ENCODE results near the gene IFNAR1. TPM values are rescaled to one million over a fixed set of nuclear protein-coding genes. Genes with fewer than 3 reads are reported as not detected.
"Not testable (repeated sequence)": the region's sequence is repeated elsewhere in the genome, so short reads cannot be mapped to it uniquely, and the experiment has no call there.

Gene IFNAR1
- total RNA-seq, 1 experiment from 2014 or later: 30.0 TPM

- BruUV-seq (replicated peaks): no TSS peak
- no peak for TF ChIP-seq CTCF (IDR thresholded peaks at IDR 0.05; ENCODE audit: unreplicated experiment)
- intact Hi-C loops (cut with micrococcal nuclease): no loop called here
- ChIA-PET CTCF (interaction anchor here (0.6 to 2.9 kb wide), 5 partner anchors 13 to 1560 kb away, joined by 3 to 37 read pairs (median 4); no protein-coding TSS in a partner anchor), POLR2A (interaction anchor here (0.6 to 3.4 kb wide), 5 partner anchors 21 to 156 kb away, joined by 3 to 31 read pairs (median 3); no protein-coding TSS in a partner anchor)
- Mint-ChIP-seq H3K27ac (ENCODE audit: low read depth, unreplicated experiment) (no peak overlapping the region), H3K36me3 (ENCODE audit: insufficient read depth, unreplicated experiment) (peaks cover 36% of the 10 kb centered on the region), H3K9me3 (ENCODE audit: unreplicated experiment) (no peaks in the 10 kb centered on the region), H3K27me3 (ENCODE audit: insufficient read depth, unreplicated experiment) (no peaks in the 10 kb centered on the region), H3K4me1 (ENCODE audit: insufficient read depth, unreplicated experiment) (peaks cover 22% of the 10 kb centered on the region), H3K4me3 (ENCODE audit: unreplicated experiment) (no peak overlapping the region)
- no peak for DNase-seq (ENCODE audit: unreplicated experiment)
These were observed 34.7 kb downstream of the IFNAR1 start for GRCh38 chr21:33359446-33359845.

GRCh38 chr21:33360281-33360680 is 35.5 kb downstream of the IFNAR1 start:
- intact Hi-C loops (cut with micrococcal nuclease): loop anchor here (2.0 to 5.0 kb wide), 3 partner anchors 45 to 247 kb away; no protein-coding TSS in a partner anchor
- Mint-ChIP-seq H3K9me3 (ENCODE audit: unreplicated experiment) (no peaks in the 10 kb centered on the region), H3K4me3 (ENCODE audit: unreplicated experiment) (no peak overlapping the region), H3K36me3 (ENCODE audit: insufficient read depth, unreplicated experiment) (peaks cover 27% of the 10 kb centered on the region), H3K4me1 (ENCODE audit: insufficient read depth, unreplicated experiment) (peaks cover 16% of the 10 kb centered on the region), H3K27ac (ENCODE audit: low read depth, unreplicated experiment) (peak overlapping the region; percentile 16), H3K27me3 (ENCODE audit: insufficient read depth, unreplicated experiment) (no peaks in the 10 kb centered on the region)
- DNase-seq (ENCODE audit: unreplicated experiment): no peak
- TF ChIP-seq CTCF (IDR thresholded peaks at IDR 0.05; ENCODE audit: unreplicated experiment): no peak
- BruUV-seq (replicated peaks): no TSS peak
- POLR2A ChIA-PET: interaction anchor here (0.9 to 3.4 kb wide), 12 partner anchors 14 to 140 kb away, joined by 3 to 31 read pairs (median 9); partner anchors contain the start of genes IFNAR1 and TMEM50B
- CTCF ChIA-PET: interaction anchor here (0.5 to 3.1 kb wide), 33 partner anchors 11 to 653 kb away, joined by 3 to 37 read pairs (median 5); no protein-coding TSS in a partner anchor

GRCh38 chr21:33360881-33361602 is 36.3 kb downstream of the IFNAR1 start:
- peak overlapping the region; percentile 53 for H3K4me3 Mint-ChIP-seq (ENCODE audit: unreplicated experiment)
- peak; percentile 81 for DNase-seq (ENCODE audit: unreplicated experiment)
- POLR2A ChIA-PET: interaction anchor here (0.8 to 3.4 kb wide), 26 partner anchors 9 to 590 kb away, joined by 3 to 31 read pairs (median 5); partner anchors contain the start of genes IFNAR1, IL10RB, PAXBP1 and TMEM50B
- peak overlapping the region; percentile 16 for H3K27ac Mint-ChIP-seq (ENCODE audit: low read depth, unreplicated experiment)
- H3K36me3 Mint-ChIP-seq (ENCODE audit: insufficient read depth, unreplicated experiment): peaks cover 20% of the 10 kb centered on the region
- no TSS peak for BruUV-seq (replicated peaks)
- H3K27me3 Mint-ChIP-seq (ENCODE audit: insufficient read depth, unreplicated experiment): no peaks in the 10 kb centered on the region
- H3K9me3 Mint-ChIP-seq (ENCODE audit: unreplicated experiment): no peaks in the 10 kb centered on the region
- TF ChIP-seq CTCF (IDR thresholded peaks at IDR 0.05; ENCODE audit: unreplicated experiment): peak; percentile 86
- H3K4me1 Mint-ChIP-seq (ENCODE audit: insufficient read depth, unreplicated experiment): peaks cover 14% of the 10 kb centered on the region
- CTCF ChIA-PET: interaction anchor here (0.5 to 3.1 kb wide), 64 partner anchors 8 to 653 kb away, joined by 3 to 37 read pairs (median 4); partner anchors contain the start of gene TMEM50B
- intact Hi-C loops (cut with micrococcal nuclease): loop anchor here (1.0 to 5.0 kb wide), 5 partner anchors 44 to 246 kb away; no protein-coding TSS in a partner anchor

GRCh38 chr21:33362044-33362555 is 37.3 kb downstream of the IFNAR1 start:
- no TSS peak for BruUV-seq (replicated peaks)
- CTCF ChIA-PET: interaction anchor here (0.7 to 3.1 kb wide), 33 partner anchors 8 to 587 kb away, joined by 3 to 37 read pairs (median 7); partner anchors contain the start of gene TMEM50B
- Mint-ChIP-seq H3K27me3 (ENCODE audit: insufficient read depth, unreplicated experiment) (no peaks in the 10 kb centered on the region), H3K9me3 (ENCODE audit: unreplicated experiment) (peaks cover 3% of the 10 kb centered on the region), H3K4me3 (ENCODE audit: unreplicated experiment) (peak overlapping the region; percentile 53), H3K36me3 (ENCODE audit: insufficient read depth, unreplicated experiment) (peaks cover 17% of the 10 kb centered on the region), H3K27ac (ENCODE audit: low read depth, unreplicated experiment) (no peak overlapping the region), H3K4me1 (ENCODE audit: insufficient read depth, unreplicated experiment) (peaks cover 16% of the 10 kb centered on the region)
- POLR2A ChIA-PET: interaction anchor here (0.8 to 3.4 kb wide), 17 partner anchors 8 to 591 kb away, joined by 3 to 31 read pairs (median 6); partner anchors contain the start of genes IFNAR1, IL10RB and PAXBP1
- no peak for TF ChIP-seq CTCF (IDR thresholded peaks at IDR 0.05; ENCODE audit: unreplicated experiment)
- DNase-seq (ENCODE audit: unreplicated experiment): no peak
- intact Hi-C loops (cut with micrococcal nuclease): loop anchor here (5.0 kb wide), 1 partner anchor 245 kb away; no protein-coding TSS in a partner anchor

- Mint-ChIP-seq H3K36me3 (ENCODE audit: insufficient read depth, unreplicated experiment) (peaks cover 17% of the 10 kb centered on the region), H3K4me1 (ENCODE audit: insufficient read depth, unreplicated experiment) (peaks cover 19% of the 10 kb centered on the region)
- H3K27ac Mint-ChIP-seq (ENCODE audit: low read depth, unreplicated experiment); DNase-seq (ENCODE audit: unreplicated experiment); H3K9me3 Mint-ChIP-seq (ENCODE audit: unreplicated experiment); H3K4me3 Mint-ChIP-seq (ENCODE audit: unreplicated experiment); BruUV-seq (replicated peaks); H3K27me3 Mint-ChIP-seq (ENCODE audit: insufficient read depth, unreplicated experiment): not testable (repeated sequence)
- CTCF ChIA-PET: interaction anchor here (0.7 to 1.1 kb wide), 3 partner anchors 35 to 85 kb away, joined by 3 to 5 read pairs (median 4); no protein-coding TSS in a partner anchor
- POLR2A ChIA-PET: interaction anchor here (0.6 to 1.4 kb wide), 4 partner anchors 16 to 65 kb away, joined by 3 to 5 read pairs (median 4); no protein-coding TSS in a partner anchor
- intact Hi-C loops (cut with micrococcal nuclease): loop anchor here (5.0 kb wide), 1 partner anchor 243 kb away; no protein-coding TSS in a partner anchor
These were observed 39.3 kb downstream of the IFNAR1 start for GRCh38 chr21:33363911-33364609.
